Activated T-cell treated with anti-CD3 and anti-CD28 coated beads for 4 hours (primary cell): ENCODE results near the gene TMEFF2.

Experiments used
- DNase-seq: peaks from one replicate; pipeline ENCODE4 v3.0.0-alpha.2; 2020

The TMEFF2 gene

GRCh38 chr2:192007581-192008228, 187.0 kb downstream of the TMEFF2 start:
- DNase-seq = no peak

GRCh38 chr2:192005211-192005610, 189.5 kb downstream of the TMEFF2 start:
- no peak for DNase-seq

- no peak for DNase-seq
Measured at GRCh38 chr2:192004188-192004963, 190.4 kb downstream of the TMEFF2 start.

GRCh38 chr2:192002418-192002817, 192.3 kb downstream of the TMEFF2 start:
- no peak for DNase-seq

- DNase-seq = no peak
Measured at GRCh38 chr2:192000196-192000980, 194.3 kb downstream of the TMEFF2 start.

GRCh38 chr2:191999101-191999841, 195.5 kb downstream of the TMEFF2 start:
- DNase-seq = no peak

GRCh38 chr2:191995285-191995684, 199.4 kb downstream of the TMEFF2 start:
- DNase-seq = no peak

GRCh38 chr2:191994749-191995148, 200.0 kb downstream of the TMEFF2 start:
- DNase-seq = no peak

- DNase-seq = no peak
Measured at GRCh38 chr2:191991442-191991841, 203.3 kb downstream of the TMEFF2 start.

GRCh38 chr2:191985740-191986139, 209.0 kb downstream of the TMEFF2 start:
- DNase-seq = no peak

GRCh38 chr2:191983591-191983990, 211.1 kb downstream of the TMEFF2 start:
- DNase-seq = no peak

- DNase-seq = no peak
Measured at GRCh38 chr2:191983186-191983585, 211.5 kb downstream of the TMEFF2 start.

GRCh38 chr2:191981706-191982105, 213.0 kb downstream of the TMEFF2 start:
- DNase-seq = no peak

GRCh38 chr2:191980483-191980882, 214.2 kb downstream of the TMEFF2 start:
- no peak for DNase-seq

- DNase-seq = no peak
Measured at GRCh38 chr2:191979221-191979730, 215.5 kb downstream of the TMEFF2 start.

GRCh38 chr2:191977754-191978153, 217.0 kb downstream of the TMEFF2 start:
- no peak for DNase-seq

- DNase-seq = no peak
Measured at GRCh38 chr2:191976436-191976835, 218.3 kb downstream of the TMEFF2 start.

GRCh38 chr2:191974676-191975075, 220.1 kb downstream of the TMEFF2 start:
- no peak for DNase-seq

GRCh38 chr2:191970867-191971266, 223.9 kb downstream of the TMEFF2 start:
- no peak for DNase-seq

GRCh38 chr2:191968120-191968519, 226.6 kb downstream of the TMEFF2 start:
- no peak for DNase-seq

- no peak for DNase-seq
Measured at GRCh38 chr2:191965733-191966132, 229.0 kb downstream of the TMEFF2 start.

- DNase-seq = no peak
Measured at GRCh38 chr2:191961556-191961955, 233.2 kb downstream of the TMEFF2 start.

- DNase-seq = no peak
Measured at GRCh38 chr2:191959209-191959608, 235.5 kb downstream of the TMEFF2 start.
